Upper lobe of left lung (tissue), 4 donors: ENCODE measurements around the gene ANKRD13D.

ENCODE experiments used
- EP300 ChIP-seq, 4 donors: sonication (generic); formaldehyde crosslinking; IDR thresholded peaks; one replicate each; pipeline ENCODE4 v1.5.1; 2017; ENCODE audit warnings: antibody characterized with exemption in 4 of 4, control low read depth in 2 of 4
- POLR2A ChIP-seq, 4 donors: fragments of 450-650 bp; IDR thresholded peaks; one replicate each; pipeline ENCODE4 v1.5.1; 2016 to 2017; ENCODE audit warnings: antibody characterized with exemption in 4 of 4, mild to moderate bottlenecking in 2 of 4
- POLR2AphosphoS5 ChIP-seq, 2 donors: sonication (generic); formaldehyde crosslinking; IDR thresholded peaks; one replicate each; pipeline ENCODE4 v1.5.1; 2017; ENCODE audit warnings: antibody characterized with exemption in 2 of 2
- TF ChIP-seq, protein P1 (sequence below), 6 experiments: fragments of 450-650 bp in 4 of 6; fragments of 200-600 bp in 2 of 6; sonication (generic) in 2 of 6; IDR thresholded peaks; one replicate each; pipeline ENCODE4 v1.5.1; 2016 to 2019; ENCODE audit warnings: antibody characterized with exemption in 6 of 6

DNA sequence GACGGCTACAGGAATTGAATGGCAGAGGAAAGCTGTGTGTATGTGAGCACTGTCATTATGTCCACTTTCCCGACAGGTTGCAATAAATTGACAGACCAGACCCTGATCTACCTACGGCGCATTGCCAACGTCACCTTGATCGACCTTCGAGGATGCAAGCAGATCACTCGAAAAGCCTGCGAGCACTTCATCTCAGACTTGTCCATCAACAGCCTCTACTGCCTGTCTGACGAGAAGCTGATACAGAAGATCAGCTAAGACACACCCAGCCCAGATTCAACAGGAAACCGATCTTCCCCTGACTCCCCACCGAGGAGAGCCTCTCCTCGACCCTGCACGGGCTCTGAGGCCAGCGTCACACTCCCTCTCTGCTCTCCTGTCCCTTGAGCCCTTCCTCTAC is 34.3 kb upstream of the ANKRD13D start:
- TF ChIP-seq, protein P1, sequence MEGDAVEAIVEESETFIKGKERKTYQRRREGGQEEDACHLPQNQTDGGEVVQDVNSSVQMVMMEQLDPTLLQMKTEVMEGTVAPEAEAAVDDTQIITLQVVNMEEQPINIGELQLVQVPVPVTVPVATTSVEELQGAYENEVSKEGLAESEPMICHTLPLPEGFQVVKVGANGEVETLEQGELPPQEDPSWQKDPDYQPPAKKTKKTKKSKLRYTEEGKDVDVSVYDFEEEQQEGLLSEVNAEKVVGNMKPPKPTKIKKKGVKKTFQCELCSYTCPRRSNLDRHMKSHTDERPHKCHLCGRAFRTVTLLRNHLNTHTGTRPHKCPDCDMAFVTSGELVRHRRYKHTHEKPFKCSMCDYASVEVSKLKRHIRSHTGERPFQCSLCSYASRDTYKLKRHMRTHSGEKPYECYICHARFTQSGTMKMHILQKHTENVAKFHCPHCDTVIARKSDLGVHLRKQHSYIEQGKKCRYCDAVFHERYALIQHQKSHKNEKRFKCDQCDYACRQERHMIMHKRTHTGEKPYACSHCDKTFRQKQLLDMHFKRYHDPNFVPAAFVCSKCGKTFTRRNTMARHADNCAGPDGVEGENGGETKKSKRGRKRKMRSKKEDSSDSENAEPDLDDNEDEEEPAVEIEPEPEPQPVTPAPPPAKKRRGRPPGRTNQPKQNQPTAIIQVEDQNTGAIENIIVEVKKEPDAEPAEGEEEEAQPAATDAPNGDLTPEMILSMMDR (IDR thresholded peaks at IDR 0.05): no peak
- TF ChIP-seq POLR2A (IDR thresholded peaks at IDR 0.05) (no peak), POLR2AphosphoS5 (IDR thresholded peaks at IDR 0.05) (no peak), EP300 (IDR thresholded peaks at IDR 0.05) (no peak)
